ENCODE data around the gene CLCN1.

Gene CLCN1

GRCh38 chr7:143305423-143306070, 10.4 kb upstream of the CLCN1 start:
- Histone ChIP-seq H3K14ac (ENCODE audit: low read length) (no peak overlapping the region), H3K4me1 (ENCODE audit: control insufficient read depth in 1 of 2, insufficient read depth in 2 of 2, low read length in 2 of 2) (no peaks in the 10 kb centered on the region), H2AK5ac (ENCODE audit: low read length) (no peak overlapping the region), H3K9me3 (ENCODE audit: insufficient read depth, low read depth, low read length) (no peaks in the 10 kb centered on the region), H3K27ac (ENCODE audit: low read depth, low read length) (no peak overlapping the region), H3K4ac (ENCODE audit: low read depth, low read length) (no peak overlapping the region), H4K8ac (ENCODE audit: low read depth, low read length) (no peak overlapping the region), H4K12ac (ENCODE audit: low read depth, low read length) (no peak overlapping the region), H2BK12ac (ENCODE audit: low read length) (no peak overlapping the region), H3K79me2 (ENCODE audit: control insufficient read depth, insufficient read depth, low read length, poor library complexity) (no peaks in the 10 kb centered on the region), H3K79me1 (ENCODE audit: low read length) (no peaks in the 10 kb centered on the region), H3K4me2 (ENCODE audit: low read length) (no peak overlapping the region), H3K27me3 (ENCODE audit: insufficient read depth, low read length) (no peaks in the 10 kb centered on the region), H3K18ac (ENCODE audit: low read length) (no peak overlapping the region), H3K9ac (ENCODE audit: low read length) (no peak overlapping the region), H4K91ac (ENCODE audit: low read depth, low read length) (no peak overlapping the region), H3K23ac (ENCODE audit: low read length) (no peak overlapping the region), H2BK120ac (ENCODE audit: insufficient read depth, low read length, poor library complexity) (no peak overlapping the region), H2AFZ (ENCODE audit: insufficient read depth, low read length, poor library complexity) (no peak overlapping the region), H3K4me3 (ENCODE audit: low read depth, low read length) (no peak overlapping the region), H3K36me3 (ENCODE audit: control insufficient read depth in 1 of 2, insufficient read depth in 2 of 2, low read length in 2 of 2) (peaks cover 22 to 48% of the 10 kb centered on the region in 2 experiments), H2BK5ac (ENCODE audit: low read depth, low read length, poor library complexity) (no peak overlapping the region)
- peak; percentile 70 to 84 for DNase-seq
- WGBS (ENCODE audit: extremely low coverage, insufficient coverage, insufficient read length) = no CpG with 5 or more reads among the region's 10 CpGs

GRCh38 chr7:143308632-143309031, 7.3 kb upstream of the CLCN1 start:
- Histone ChIP-seq H3K27ac (ENCODE audit: low read depth, low read length) (no peak overlapping the region), H4K8ac (ENCODE audit: low read depth, low read length) (no peak overlapping the region)

GRCh38 chr7:143314127-143314526, 1.8 kb upstream of the CLCN1 start:
- Histone ChIP-seq H3K27me3 (ENCODE audit: insufficient read depth, low read length) (no peaks in the 10 kb centered on the region), H3K4ac (ENCODE audit: low read depth, low read length) (no peak overlapping the region), H3K9me3 (ENCODE audit: insufficient read depth, low read depth, low read length) (peaks cover 1% of the 10 kb centered on the region), H3K4me3 (ENCODE audit: low read depth, low read length) (no peak overlapping the region), H4K91ac (ENCODE audit: low read depth, low read length) (no peak overlapping the region), H3K36me3 (ENCODE audit: control insufficient read depth in 1 of 2, insufficient read depth in 2 of 2, low read length in 2 of 2) (no peaks in the 10 kb centered on the region), H3K23ac (ENCODE audit: low read length) (no peak overlapping the region), H3K79me2 (ENCODE audit: control insufficient read depth, insufficient read depth, low read length, poor library complexity) (no peaks in the 10 kb centered on the region), H2BK120ac (ENCODE audit: insufficient read depth, low read length, poor library complexity) (no peak overlapping the region), H2BK12ac (ENCODE audit: low read length) (no peak overlapping the region), H3K27ac (ENCODE audit: low read depth, low read length) (no peak overlapping the region), H2AK5ac (ENCODE audit: low read length) (no peak overlapping the region), H3K4me1 (ENCODE audit: control insufficient read depth in 1 of 2, insufficient read depth in 2 of 2, low read length in 2 of 2) (peaks cover 0 to 7% of the 10 kb centered on the region in 2 experiments), H3K9ac (ENCODE audit: low read length) (no peak overlapping the region), H3K79me1 (ENCODE audit: low read length) (no peaks in the 10 kb centered on the region), H2AFZ (ENCODE audit: insufficient read depth, low read length, poor library complexity) (no peak overlapping the region), H3K18ac (ENCODE audit: low read length) (no peak overlapping the region), H4K12ac (ENCODE audit: low read depth, low read length) (no peak overlapping the region), H4K8ac (ENCODE audit: low read depth, low read length) (no peak overlapping the region), H2BK5ac (ENCODE audit: low read depth, low read length, poor library complexity) (no peak overlapping the region), H3K4me2 (ENCODE audit: low read length) (no peak overlapping the region), H3K14ac (ENCODE audit: low read length) (no peak overlapping the region)
- no peak for DNase-seq

More at GRCh38 chr7:143308632-143309031, 7.3 kb upstream of the CLCN1 start:
- Histone ChIP-seq H3K27me3 (ENCODE audit: insufficient read depth, low read length) (no peaks in the 10 kb centered on the region), H4K12ac (ENCODE audit: low read depth, low read length) (no peak overlapping the region), H2AFZ (ENCODE audit: insufficient read depth, low read length, poor library complexity) (no peak overlapping the region), H3K36me3 (ENCODE audit: control insufficient read depth in 1 of 2, insufficient read depth in 2 of 2, low read length in 2 of 2) (peaks cover 16 to 29% of the 10 kb centered on the region in 2 experiments), H3K14ac (ENCODE audit: low read length) (no peak overlapping the region), H3K23ac (ENCODE audit: low read length) (no peak overlapping the region), H3K4me1 (ENCODE audit: control insufficient read depth in 1 of 2, insufficient read depth in 2 of 2, low read length in 2 of 2) (no peaks in the 10 kb centered on the region), H4K91ac (ENCODE audit: low read depth, low read length) (no peak overlapping the region), H3K18ac (ENCODE audit: low read length) (no peak overlapping the region), H3K4ac (ENCODE audit: low read depth, low read length) (no peak overlapping the region), H3K79me1 (ENCODE audit: low read length) (no peaks in the 10 kb centered on the region), H3K9ac (ENCODE audit: low read length) (no peak overlapping the region), H3K79me2 (ENCODE audit: control insufficient read depth, insufficient read depth, low read length, poor library complexity) (no peaks in the 10 kb centered on the region), H2BK5ac (ENCODE audit: low read depth, low read length, poor library complexity) (no peak overlapping the region), H3K9me3 (ENCODE audit: insufficient read depth, low read depth, low read length) (no peaks in the 10 kb centered on the region), H3K4me2 (ENCODE audit: low read length) (no peak overlapping the region), H2BK12ac (ENCODE audit: low read length) (no peak overlapping the region), H3K4me3 (ENCODE audit: low read depth, low read length) (no peak overlapping the region), H2BK120ac (ENCODE audit: insufficient read depth, low read length, poor library complexity) (no peak overlapping the region), H2AK5ac (ENCODE audit: low read length) (no peak overlapping the region)
- WGBS (ENCODE audit: extremely low coverage, insufficient coverage, insufficient read length) = no CpG with 5 or more reads among the region's 2 CpGs
- no peak for DNase-seq

GRCh38 chr7:143316492-143316891, 581 bp downstream of the CLCN1 start:
- Histone ChIP-seq H4K12ac (ENCODE audit: low read depth, low read length) (no peak overlapping the region), H3K27me3 (ENCODE audit: insufficient read depth, low read length) (no peaks in the 10 kb centered on the region), H3K9ac (ENCODE audit: low read length) (no peak overlapping the region), H3K36me3 (ENCODE audit: control insufficient read depth in 1 of 2, insufficient read depth in 2 of 2, low read length in 2 of 2) (no peaks in the 10 kb centered on the region), H3K14ac (ENCODE audit: low read length) (no peak overlapping the region), H3K4me1 (ENCODE audit: control insufficient read depth in 1 of 2, insufficient read depth in 2 of 2, low read length in 2 of 2) (peaks cover 4 to 7% of the 10 kb centered on the region in 2 experiments), H2AK5ac (ENCODE audit: low read length) (no peak overlapping the region), H2BK5ac (ENCODE audit: low read depth, low read length, poor library complexity) (no peak overlapping the region), H3K79me2 (ENCODE audit: control insufficient read depth, insufficient read depth, low read length, poor library complexity) (no peaks in the 10 kb centered on the region), H3K9me3 (ENCODE audit: insufficient read depth, low read depth, low read length) (peaks cover 1% of the 10 kb centered on the region), H3K79me1 (ENCODE audit: low read length) (no peaks in the 10 kb centered on the region), H3K4me2 (ENCODE audit: low read length) (no peak overlapping the region), H3K4me3 (ENCODE audit: low read depth, low read length) (no peak overlapping the region), H2BK12ac (ENCODE audit: low read length) (no peak overlapping the region), H4K8ac (ENCODE audit: low read depth, low read length) (no peak overlapping the region), H2BK120ac (ENCODE audit: insufficient read depth, low read length, poor library complexity) (no peak overlapping the region), H3K23ac (ENCODE audit: low read length) (no peak overlapping the region), H3K27ac (ENCODE audit: low read depth, low read length) (no peak overlapping the region), H3K4ac (ENCODE audit: low read depth, low read length) (no peak overlapping the region), H2AFZ (ENCODE audit: insufficient read depth, low read length, poor library complexity) (no peak overlapping the region), H3K18ac (ENCODE audit: low read length) (no peak overlapping the region), H4K91ac (ENCODE audit: low read depth, low read length) (no peak overlapping the region)
- WGBS (ENCODE audit: extremely low coverage, insufficient coverage, insufficient read length) = no CpG with 5 or more reads among the region's 4 CpGs
- no peak for DNase-seq
